ENCODE measurements around the gene ZNF618. TPM values are rescaled to one million over a fixed set of nuclear protein-coding genes. Genes with fewer than 3 reads are reported as not detected.

The ZNF618 gene
- total RNA-seq, 1 experiment from 2014 or later: 3.6 TPM

DNA sequence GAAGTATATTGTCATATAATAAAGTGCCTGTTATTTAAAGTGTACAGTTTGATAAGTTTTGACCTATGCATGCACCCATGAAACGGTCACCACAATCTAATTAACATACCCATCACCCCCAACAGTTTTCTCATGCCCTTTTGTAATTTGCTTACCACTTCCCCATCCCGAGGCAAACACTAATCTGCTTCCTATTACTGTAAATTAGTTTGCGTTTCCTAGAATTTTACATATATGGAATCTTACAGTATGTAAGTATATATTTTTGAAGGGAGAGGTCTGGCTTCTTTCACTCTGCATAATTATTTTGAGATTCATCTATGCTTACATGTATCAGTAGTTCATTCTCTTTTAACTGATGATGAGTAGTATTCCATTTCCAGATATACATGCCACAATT, 145.5 kb downstream of the ZNF618 start:
- Histone ChIP-seq H3K27me3 (no peaks in the 10 kb centered on the region), H3K4me3 (no peak overlapping the region), H3K36me3 (peaks cover 21% of the 10 kb centered on the region), H3K9me3 (peaks cover 27% of the 10 kb centered on the region)
- no peak for DNase-seq

- DNase-seq: no peak
- H3K9me3 ChIP-seq: peaks cover 27% of the 10 kb centered on the region
- H3K27me3 ChIP-seq: no peaks in the 10 kb centered on the region
- H3K36me3 ChIP-seq: peaks cover 21% of the 10 kb centered on the region
- no peak overlapping the region for H3K4me3 ChIP-seq
Measured at GRCh38 chr9:114023961-114024360, 147.9 kb downstream of the ZNF618 start.

GRCh38 chr9:114025196-114025753, 149.2 kb downstream of the ZNF618 start:
- Histone ChIP-seq H3K27me3 (no peaks in the 10 kb centered on the region), H3K4me3 (no peak overlapping the region), H3K36me3 (peaks cover 23% of the 10 kb centered on the region), H3K9me3 (peaks cover 23% of the 10 kb centered on the region)
- DNase-seq: no peak

GRCh38 chr9:114025760-114026159, 149.7 kb downstream of the ZNF618 start:
- H3K9me3 ChIP-seq: peaks cover 23% of the 10 kb centered on the region
- H3K4me3 ChIP-seq: no peak overlapping the region
- H3K36me3 ChIP-seq: peaks cover 23% of the 10 kb centered on the region
- no peak for DNase-seq
- H3K27me3 ChIP-seq: no peaks in the 10 kb centered on the region

- Histone ChIP-seq H3K4me3 (no peak overlapping the region), H3K9me3 (peaks cover 23% of the 10 kb centered on the region), H3K36me3 (peaks cover 23% of the 10 kb centered on the region), H3K27me3 (no peaks in the 10 kb centered on the region)
- no peak for DNase-seq
Measured at GRCh38 chr9:114026335-114026734, 150.2 kb downstream of the ZNF618 start.

DNA sequence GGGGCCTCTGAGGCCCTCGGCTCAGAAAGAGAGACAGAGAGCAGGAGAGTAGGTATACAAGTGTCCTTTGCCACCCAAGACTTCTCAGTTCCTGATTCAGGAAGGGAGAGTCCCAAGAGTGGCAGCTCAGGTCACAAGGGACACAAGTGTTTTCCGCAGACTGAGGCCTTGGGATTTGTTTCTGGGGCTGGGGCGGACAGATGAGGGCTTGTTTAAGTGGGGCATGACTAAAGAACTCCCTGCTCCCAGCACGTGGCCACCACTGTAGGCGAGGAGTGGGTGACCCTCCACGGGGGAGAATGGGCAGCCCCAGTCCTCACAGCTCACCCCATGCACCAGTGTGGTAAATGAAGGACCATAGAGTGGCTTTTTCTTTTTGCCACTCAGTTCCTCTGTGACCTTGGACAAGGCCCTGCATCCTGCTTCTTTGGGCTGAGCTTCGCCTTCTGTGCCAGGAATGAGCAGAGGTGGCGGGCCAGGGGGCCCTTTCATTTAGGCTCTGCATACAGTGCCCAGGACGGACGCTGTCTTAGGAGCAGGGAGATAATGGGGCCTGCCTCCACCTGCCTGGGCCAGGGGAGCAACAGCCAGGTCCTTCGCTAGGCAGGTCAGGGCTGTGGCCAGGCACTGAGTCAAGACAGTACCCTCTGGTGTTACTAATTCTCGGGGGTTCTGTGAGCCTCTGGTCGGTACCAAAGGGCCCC, 151.2 kb downstream of the ZNF618 start:
- peaks cover 14% of the 10 kb centered on the region for H3K36me3 ChIP-seq

DNA sequence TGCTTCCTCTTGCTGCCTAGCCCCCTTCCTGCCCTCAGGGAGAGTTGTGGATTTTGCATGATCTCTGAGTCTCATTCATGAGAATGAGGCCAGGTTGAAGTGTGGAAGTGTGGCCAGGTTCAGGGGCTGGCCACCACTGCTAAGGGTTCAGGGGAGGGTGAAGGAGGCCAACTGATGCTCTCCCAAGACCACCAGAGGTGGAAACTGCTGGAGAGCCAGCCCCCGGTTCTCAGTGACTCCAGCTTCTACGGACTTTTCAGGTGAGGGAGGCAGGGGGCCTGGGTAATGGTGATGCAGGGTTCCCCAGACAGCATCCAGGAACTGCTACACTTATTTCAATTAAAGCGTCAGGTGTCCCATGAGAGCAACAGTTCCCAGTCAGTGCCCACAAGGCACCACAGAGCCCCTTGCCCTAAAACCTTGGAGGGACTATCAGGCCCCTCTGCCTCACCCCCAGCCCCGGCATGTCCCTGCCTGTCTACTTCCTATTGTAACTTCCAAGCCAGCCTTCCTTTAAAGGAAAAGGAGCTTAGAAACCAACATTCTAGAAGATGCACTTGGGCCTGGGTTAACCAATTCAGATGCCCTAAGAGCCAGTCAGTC, 151.9 kb downstream of the ZNF618 start:
- Histone ChIP-seq H3K9me3 (peaks cover 13% of the 10 kb centered on the region), H3K27me3 (no peaks in the 10 kb centered on the region), H3K4me3 (no peak overlapping the region), H3K36me3 (peaks cover 12% of the 10 kb centered on the region)
- DNase-seq: no peak

More for the DNA sequence above, 151.2 kb downstream of the ZNF618 start:
- no peak for DNase-seq
- H3K4me3 ChIP-seq: no peak overlapping the region
- peaks cover 18% of the 10 kb centered on the region for H3K9me3 ChIP-seq
- H3K27me3 ChIP-seq: no peaks in the 10 kb centered on the region

- Histone ChIP-seq H3K4me3 (no peak overlapping the region), H3K9me3 (peaks cover 8% of the 10 kb centered on the region), H3K36me3 (peaks cover 12% of the 10 kb centered on the region), H3K27me3 (no peaks in the 10 kb centered on the region)
- no peak for DNase-seq
Measured at GRCh38 chr9:114028646-114029045, 152.5 kb downstream of the ZNF618 start.

DNA sequence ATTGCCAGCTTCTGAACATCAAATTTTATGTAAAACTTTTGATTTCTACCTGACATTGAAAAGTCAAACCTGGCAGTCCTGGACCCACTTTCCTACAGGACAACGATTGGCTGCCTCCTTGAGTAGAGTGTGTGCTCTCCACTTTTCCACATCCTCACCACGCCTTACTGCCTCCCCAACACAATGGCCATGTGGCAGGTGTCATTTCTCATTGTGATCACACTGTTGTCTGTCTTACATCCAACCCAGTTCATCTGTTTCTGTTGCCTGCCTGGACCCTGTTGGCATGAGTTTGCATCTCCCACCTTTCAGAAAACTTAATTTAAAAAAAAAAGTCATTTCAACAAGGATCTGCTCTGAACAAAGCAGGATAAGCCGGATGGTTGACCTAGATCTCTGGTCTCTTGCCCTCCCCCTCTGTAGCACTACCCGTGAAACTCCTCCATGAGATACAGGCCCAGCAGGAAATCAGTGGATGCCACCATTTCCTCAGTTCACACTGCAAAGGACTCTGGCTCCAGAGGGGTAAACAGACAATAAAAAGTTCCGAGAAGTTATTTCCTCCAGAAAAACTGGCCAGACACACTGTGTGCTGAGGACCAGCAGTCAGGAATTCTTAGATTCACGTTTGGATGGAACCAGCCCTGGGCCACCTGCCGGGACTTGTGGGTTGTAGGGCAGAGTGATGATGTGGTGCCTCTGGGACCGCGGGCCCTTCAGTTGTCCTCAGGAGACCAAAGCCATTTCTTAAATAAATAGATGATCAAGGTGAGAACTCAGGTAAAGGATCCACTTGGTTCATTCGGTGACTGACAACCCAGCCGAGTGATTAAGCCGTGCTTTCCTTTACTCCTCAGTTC, 153.4 kb downstream of the ZNF618 start:
- peaks cover 6% of the 10 kb centered on the region for H3K36me3 ChIP-seq
- no peak overlapping the region for H3K4me3 ChIP-seq
- DNase-seq: no peak
- H3K9me3 ChIP-seq: no peaks in the 10 kb centered on the region; the same call in 1 of the 2 replicates
- no peaks in the 10 kb centered on the region for H3K27me3 ChIP-seq

- no peak for DNase-seq
- no peaks in the 10 kb centered on the region for H3K27me3 ChIP-seq
- H3K4me3 ChIP-seq: no peak overlapping the region
- H3K36me3 ChIP-seq: peaks cover 2% of the 10 kb centered on the region; the same call in 1 of the 2 replicates
- no peaks in the 10 kb centered on the region for H3K9me3 ChIP-seq
Measured at GRCh38 chr9:114030364-114030763, 154.3 kb downstream of the ZNF618 start.

DNA sequence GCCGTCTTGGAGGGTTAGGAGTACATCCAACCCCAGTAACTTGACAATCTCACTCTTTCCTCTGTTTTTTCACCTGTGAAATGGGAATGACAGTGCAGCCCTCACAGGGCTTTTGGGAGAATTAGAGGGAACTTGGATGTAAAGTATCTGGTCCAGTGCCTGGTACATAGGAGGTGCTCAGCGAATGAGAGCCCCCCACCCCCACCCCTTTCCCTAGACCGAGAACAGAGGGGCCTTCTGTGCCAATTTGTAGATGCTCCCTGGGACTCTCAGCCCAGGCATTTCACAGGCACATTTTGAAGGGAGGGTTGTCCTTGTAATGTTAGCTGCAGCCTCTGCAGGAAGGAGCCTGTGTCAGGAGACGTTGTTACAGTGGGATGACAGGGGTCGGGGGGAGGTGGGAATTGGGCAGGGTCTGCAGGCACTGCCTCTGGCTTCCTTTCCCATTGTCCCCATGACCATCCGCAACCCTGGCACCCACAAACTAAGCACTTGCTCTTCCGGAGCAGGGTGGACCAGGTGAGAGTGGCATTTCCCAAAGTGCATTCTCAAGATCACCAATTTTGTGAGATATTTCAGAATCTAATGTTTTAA, 155.0 kb downstream of the ZNF618 start:
- peaks cover 3% of the 10 kb centered on the region; the same call in 1 of the 2 replicates for H3K36me3 ChIP-seq
- DNase-seq: no peak

DNA sequence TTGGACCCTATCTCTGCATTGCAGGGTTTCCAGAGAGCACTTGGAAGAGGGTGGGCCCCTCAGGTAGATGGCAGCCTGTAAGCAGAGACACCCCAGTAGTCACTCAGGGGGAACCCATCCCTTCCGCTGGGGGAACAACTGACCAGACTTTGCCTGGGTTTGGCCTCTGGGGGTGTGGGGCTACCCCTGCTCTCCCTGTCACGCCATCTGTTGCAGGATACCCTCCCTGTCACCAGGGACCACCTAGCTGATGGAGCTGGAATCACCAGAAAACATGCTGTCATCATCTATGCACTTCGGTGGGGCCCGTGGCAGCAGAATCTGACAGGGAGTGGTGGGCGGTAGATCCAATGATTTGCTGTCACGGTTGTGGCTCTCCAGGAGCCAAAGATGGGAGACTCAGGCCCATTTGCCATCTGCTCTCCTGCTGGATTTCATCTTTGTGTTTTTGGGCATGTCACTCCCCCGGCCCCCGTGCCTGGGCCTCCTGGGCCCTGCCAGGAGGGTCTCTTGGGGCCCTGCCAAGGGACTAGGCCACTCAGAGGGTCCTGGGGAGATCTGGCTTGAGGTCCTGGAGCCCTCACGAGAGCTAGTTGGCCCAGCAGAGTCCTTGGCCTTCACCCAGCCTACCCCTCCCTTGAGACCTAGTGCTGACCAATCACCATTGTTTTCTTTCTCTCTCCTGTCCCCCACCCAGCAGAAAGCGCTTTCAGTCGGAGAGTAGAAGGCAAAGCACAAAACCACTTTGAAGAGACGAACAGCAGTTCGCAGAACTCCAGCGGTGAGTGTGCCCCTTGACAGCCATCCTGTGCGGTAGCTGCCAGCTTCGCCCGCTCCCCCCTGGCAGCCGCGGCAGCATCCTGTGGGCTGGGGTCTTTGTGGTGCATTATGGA, 156.1 kb downstream of the ZNF618 start:
- no peaks in the 10 kb centered on the region for H3K27me3 ChIP-seq
- H3K4me3 ChIP-seq: no peak overlapping the region
- no peak for DNase-seq
- peaks cover 14% of the 10 kb centered on the region for H3K36me3 ChIP-seq
- H3K9me3 ChIP-seq: no peaks in the 10 kb centered on the region

More for the DNA sequence above, 155.0 kb downstream of the ZNF618 start:
- H3K9me3 ChIP-seq: no peaks in the 10 kb centered on the region
- H3K27me3 ChIP-seq: no peaks in the 10 kb centered on the region
- H3K4me3 ChIP-seq: no peak overlapping the region

GRCh38 chr9:114033397-114034103, 157.4 kb downstream of the ZNF618 start:
- H3K27me3 ChIP-seq: no peaks in the 10 kb centered on the region
- DNase-seq: no peak
- no peaks in the 10 kb centered on the region for H3K9me3 ChIP-seq
- peaks cover 14% of the 10 kb centered on the region for H3K36me3 ChIP-seq
- H3K4me3 ChIP-seq: no peak overlapping the region

DNA sequence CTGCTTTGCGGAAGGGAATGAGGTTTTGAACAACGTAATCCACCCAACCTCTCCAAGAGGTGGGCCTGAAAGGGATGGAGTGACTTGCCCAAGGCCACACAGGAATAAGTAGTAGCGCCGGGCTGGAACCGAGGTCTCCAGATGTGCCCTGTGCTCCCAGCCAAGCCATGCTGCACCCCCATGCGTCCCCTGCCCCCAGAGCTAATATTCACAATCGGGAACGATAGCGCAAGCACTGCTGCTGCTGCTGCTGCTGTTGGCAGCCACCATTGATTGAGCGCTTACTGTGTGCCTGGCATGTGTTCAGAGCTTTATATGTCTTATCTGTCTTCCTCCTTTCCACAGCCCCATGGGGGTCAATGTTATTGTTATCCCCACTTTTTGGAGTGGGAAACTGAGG, 158.1 kb downstream of the ZNF618 start:
- no peak for DNase-seq
- H3K4me3 ChIP-seq: no peak overlapping the region
- H3K27me3 ChIP-seq: no peaks in the 10 kb centered on the region
- H3K36me3 ChIP-seq: peaks cover 14% of the 10 kb centered on the region
- no peaks in the 10 kb centered on the region for H3K9me3 ChIP-seq

GRCh38 chr9:114034661-114035062, 158.6 kb downstream of the ZNF618 start:
- DNase-seq: peak; percentile 20

More at GRCh38 chr9:114034661-114035062, 158.6 kb downstream of the ZNF618 start:
- no peak overlapping the region for H3K4me3 ChIP-seq
- H3K9me3 ChIP-seq: no peaks in the 10 kb centered on the region
- no peaks in the 10 kb centered on the region for H3K27me3 ChIP-seq
- H3K36me3 ChIP-seq: peaks cover 15% of the 10 kb centered on the region
